ENCODE results near the gene STX11.

Gene STX11

DNA sequence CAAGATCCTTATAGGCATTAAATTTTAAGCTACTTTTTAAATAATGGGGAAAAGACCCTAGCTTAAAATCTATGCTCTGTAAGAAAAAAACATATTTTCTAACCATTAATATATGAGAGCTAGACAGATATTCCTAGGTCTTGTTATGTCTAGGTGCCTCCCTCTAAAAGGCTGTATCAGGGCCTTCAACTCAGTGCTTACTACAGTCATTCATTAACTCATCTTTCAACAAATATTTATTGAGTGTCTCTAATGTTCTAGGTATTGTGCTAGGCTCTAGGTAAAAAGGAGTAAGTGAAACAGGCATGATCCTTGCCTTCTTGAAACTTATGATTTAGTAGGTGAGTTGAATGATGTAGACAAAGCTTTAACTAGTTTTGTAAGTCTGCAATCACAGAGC is 6.4 kb upstream of the STX11 start:
- DNase-seq: no peak

DNA sequence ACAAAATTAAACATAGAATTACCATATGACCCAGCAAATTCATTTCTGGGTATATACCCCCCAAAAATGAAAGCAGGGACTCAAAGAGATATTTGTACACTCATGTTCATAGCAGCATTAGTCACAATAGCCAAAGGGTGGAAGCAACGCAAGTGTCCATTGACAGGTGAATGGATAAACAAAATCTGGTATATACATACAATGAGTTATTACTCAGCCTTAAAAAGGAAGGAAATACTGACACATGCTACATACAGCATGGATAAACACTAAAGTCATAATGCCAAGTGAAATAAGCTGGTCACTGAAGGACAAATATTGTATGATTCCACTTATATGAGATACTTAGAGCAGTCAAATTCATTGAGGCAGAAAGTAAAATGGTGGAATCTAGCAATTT is 5.3 kb upstream of the STX11 start:
- no peak for DNase-seq

- no peak for DNase-seq
Measured at GRCh38 chr6:144145541-144145940, 4.8 kb upstream of the STX11 start.

GRCh38 chr6:144148886-144149285 is 1.4 kb upstream of the STX11 start:
- no peak for DNase-seq

- DNase-seq: no peak
Measured at GRCh38 chr6:144149558-144149893, 791 bp upstream of the STX11 start.

GRCh38 chr6:144150710-144151657 is 667 bp downstream of the STX11 start:
- DNase-seq: no peak

GRCh38 chr6:144152334-144152900 is 2.1 kb downstream of the STX11 start:
- DNase-seq: no peak

DNA sequence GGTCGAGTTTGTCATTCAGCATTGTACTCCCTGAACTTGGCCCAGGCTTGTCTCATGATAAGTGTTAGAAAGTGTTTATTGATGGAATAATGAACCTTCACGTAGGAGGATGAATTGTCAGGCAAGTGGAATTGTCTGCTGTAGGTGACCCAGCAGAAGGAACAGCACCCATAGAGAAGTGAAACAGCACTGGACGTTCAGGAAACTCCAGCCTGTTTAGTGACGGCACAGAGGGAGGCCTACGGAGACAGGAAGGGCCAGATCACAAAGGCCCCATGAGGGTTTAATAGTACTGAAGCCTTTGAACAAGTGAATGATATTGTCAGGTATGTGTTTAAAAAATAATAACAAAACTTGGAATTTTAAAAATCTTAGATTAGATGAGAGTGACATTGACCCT is 2.9 kb downstream of the STX11 start:
- no peak for DNase-seq

- no peak for DNase-seq
Measured at GRCh38 chr6:144153971-144154370, 3.7 kb downstream of the STX11 start.

DNA sequence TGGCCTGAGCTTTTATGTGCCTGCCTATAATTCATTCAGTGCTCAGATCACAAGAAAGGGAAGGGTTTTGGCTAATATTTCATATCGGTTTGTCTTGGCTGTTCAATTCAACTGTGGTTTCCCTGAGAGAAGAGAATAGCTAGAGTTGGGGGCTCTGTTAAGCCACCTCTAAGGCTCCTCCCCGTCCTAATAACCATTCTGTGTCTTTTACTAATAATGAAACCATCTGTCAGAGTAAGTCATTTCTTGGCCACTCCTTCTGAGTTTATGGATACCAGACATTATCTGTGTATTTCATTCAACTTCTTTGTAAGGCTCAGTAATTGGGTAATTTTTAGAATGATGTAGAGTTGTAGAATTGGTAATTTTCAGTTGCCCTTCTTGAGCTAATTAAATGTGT is 5.2 kb downstream of the STX11 start:
- no peak for DNase-seq

GRCh38 chr6:144156338-144156737 is 6.0 kb downstream of the STX11 start:
- DNase-seq: no peak

DNA sequence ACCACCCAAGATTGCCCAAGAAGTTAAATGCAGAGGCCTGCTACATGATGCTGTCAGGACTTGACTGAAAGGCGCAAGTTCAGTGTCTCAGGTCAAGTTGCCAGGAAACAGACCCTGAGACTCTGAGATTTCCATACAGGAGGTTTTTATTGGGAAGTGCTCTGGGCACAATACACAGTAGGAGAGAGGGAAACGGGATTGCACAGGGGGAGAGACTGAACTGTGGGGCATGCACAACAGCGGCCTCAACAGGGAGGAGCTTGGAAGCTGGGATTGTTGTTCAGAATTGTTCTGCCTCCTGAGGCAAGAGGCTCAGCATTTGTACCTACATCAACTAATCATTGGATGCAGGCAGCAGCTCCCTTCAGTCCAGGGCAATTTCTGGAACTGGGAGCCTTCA is 6.7 kb downstream of the STX11 start:
- no peak for DNase-seq

DNA sequence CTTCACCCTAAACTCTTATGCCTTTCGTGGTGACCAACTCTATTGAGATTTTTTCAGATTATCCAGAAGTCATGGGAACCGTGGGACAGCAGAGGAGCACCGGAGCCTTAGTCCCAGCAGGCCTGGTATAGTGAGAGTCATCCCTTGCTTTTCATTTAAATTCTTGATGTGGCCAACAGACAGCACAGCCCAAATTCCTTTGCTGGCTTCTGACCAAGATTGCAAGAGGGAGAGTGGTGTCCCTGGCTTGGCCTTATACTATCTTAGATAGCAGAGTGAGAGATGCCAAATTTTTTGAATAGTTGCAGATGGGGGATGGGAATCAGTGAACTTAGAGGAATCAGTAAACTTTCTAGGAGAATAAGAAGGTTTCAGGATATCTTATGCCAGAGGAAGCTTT is 7.8 kb downstream of the STX11 start:
- DNase-seq: no peak

DNA sequence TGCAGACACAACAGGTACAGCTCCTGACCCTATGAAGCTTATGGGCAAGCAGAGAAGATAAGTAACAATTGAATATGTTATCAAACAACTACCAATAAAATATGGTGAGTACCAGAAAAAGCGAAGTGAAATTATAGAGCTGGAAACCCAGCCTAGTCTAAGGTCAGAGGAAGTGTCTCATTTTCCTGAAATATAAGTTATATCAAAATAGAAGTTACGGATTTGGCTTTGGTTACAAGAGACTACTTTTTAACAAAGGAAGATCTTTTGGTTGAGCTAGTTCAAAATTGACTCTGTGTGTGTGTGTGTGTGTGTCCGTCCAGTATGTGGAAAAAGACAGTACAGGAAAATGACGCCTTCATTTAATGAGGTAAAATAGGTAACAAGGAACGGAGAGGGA is 8.9 kb downstream of the STX11 start:
- no peak for DNase-seq

DNA sequence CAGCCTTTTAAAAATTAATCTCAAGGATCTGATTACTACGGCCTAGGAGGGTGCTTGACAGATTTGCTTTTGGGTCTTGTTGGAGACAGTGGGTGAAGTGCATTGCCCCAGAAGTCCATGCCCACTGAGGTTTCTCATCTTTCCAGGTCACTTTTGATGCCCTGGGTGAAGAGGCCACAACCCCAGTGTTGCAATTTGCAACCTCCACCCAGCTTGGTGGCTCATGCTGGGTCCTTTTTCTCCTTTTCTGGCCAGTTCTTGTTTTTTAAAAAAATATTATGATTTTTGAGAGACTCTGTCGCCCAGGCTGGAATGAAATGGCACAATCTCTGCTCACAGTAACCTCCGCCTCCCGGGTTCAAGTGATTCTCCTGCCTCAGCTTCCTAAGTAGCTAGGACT is 9.4 kb downstream of the STX11 start:
- DNase-seq: no peak

GRCh38 chr6:144160431-144161005 is 10.2 kb downstream of the STX11 start:
- no peak for DNase-seq

- no peak for DNase-seq
Measured at GRCh38 chr6:144161975-144162374, 11.7 kb downstream of the STX11 start.

DNA sequence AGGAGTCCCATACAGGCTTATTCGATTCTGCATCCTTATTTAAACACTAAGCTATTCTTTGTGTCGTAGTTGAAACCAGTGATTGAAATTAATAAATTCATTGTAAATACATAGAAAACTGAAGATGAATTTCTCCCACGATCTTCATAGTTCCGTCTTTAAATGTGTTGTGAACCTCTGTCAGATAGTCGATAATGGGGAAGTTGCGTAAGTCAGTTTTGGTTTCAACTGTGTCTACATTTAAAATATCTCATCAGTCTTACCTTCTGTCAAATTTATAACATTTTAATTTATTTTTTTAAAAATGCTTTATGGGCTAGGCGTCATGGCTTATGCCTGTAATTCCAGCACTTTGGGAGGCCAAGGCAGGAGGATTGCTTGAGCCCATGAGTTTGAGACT is 12.7 kb downstream of the STX11 start:
- DNase-seq: no peak

- DNase-seq: no peak
Measured at GRCh38 chr6:144165784-144166183, 15.5 kb downstream of the STX11 start.

DNA sequence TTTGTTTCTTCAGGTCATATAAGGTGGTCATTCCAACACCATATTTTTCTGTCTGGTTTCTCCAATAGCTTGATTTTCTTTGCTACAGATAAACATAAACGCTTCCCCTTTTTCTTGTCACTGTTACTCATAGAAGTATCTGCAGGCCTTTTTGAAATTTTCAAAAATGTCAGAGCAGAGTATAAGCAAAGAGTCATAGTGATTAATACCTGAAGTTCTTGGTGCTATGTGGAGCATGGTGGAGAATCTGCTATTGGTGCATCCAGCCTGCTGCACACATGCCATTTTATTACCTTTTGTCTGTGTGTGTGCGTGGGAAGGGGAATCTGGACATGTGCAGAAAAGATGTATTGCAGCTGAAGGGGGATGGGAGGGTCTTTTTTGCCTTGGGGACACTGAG is 19.7 kb downstream of the STX11 start:
- DNase-seq: no peak

GRCh38 chr6:144171406-144171805 is 21.1 kb downstream of the STX11 start:
- no peak for DNase-seq

GRCh38 chr6:144174006-144174405 is 23.7 kb downstream of the STX11 start:
- DNase-seq: no peak

DNA sequence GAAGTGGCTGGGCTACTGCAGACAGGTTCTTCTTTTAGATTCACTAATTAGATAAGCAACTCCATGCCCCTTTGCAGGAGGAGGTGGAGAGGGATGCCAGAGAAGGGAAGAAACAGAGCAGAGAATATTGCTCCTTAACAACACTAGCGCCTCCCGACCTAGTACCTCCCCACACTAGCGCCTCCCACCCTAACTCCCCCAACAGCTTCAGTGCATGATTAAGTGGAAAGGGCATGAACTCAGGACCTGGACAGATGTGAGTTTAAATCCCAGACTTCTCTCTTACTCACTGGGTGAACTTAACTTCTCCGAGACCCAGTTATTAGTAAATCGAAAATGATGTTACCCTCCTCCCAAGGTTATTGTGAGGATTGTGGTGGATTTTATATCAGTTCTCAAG is 25.7 kb downstream of the STX11 start:
- no peak for DNase-seq

DNA sequence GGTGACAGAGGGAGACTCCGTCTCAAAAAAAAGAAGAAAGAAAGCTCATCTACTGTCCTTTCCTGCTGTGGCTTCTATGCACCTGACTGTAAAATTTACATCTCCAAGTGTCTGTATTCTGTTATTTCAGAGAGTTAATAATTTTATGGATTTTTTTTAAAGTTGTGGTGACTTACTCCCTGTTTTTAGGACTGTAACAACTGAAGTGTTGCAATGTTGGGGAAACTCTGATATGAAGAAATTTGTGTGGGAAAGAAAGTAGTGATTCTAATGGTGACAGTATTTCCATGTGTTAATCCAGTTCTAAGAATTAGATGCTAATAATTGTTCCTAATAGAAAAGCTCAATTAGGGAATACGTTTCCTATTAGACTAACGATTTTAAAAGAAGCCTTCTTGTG is 27.4 kb downstream of the STX11 start:
- no peak for DNase-seq
